ENCODE data around the gene RASA3.
A peak's percentile ranks its signal among the peaks of the same experiment; 100 is the strongest.

The RASA3 gene

DNA sequence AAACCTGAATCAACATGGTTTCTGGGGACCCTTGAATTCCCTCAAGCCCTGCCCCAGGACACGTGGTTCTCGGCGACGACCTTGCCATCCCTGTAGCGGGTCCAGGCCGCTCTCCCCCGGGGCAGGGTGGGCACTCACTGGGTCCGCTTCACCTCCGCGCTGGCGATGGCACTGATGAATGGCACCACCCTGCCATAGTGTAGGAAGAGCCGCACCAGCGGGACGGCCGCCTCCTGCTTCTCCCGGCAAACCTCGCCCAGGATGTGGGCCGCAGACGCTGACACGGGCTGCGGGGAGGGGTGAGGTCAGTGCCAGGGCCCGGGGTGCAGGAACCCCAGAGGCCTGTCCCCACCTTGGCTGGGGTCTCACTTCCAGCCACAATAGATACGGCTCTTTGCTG is 114.5 kb downstream of the RASA3 start:
- no peak for DNase-seq (ENCODE audit: low read depth)

GRCh38 chr13:114017028-114017630 is 115.3 kb downstream of the RASA3 start:
- no peak for DNase-seq (ENCODE audit: low read depth)

DNA sequence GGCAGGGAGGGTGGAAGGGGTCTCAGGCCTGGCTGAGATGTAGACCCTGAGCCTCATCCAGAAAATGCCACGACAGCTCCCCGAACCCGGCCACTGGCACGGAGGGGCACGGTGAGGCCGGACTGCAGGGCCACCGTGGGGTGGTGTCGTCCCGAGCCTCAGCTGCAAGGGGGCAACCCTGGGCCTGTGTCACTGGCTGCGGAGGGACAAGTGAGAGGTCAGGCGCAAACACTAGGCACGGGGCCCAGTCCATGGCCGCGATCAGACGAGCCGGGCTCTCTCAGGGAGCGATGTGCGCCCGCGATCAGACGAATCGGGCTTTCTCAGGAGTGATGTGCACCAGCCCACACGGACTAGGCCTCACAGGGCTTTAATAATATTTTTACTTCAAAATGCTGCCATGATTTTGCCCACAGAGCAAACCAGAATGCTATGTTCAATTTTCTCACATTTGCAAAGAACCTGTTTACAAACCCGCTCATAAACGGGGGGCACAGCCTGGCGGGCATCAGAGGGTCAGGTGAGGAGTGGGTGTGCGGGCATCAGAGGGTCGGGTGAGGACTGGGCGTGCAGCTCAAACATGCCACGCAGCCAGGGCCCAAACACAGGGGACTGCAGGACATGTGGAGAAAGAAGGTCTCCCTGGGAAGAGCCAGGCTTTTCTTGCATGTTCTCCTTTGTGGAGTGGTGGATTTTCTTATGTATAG is 115.9 kb downstream of the RASA3 start:
- DNase-seq (ENCODE audit: low read depth), result no peak

DNA sequence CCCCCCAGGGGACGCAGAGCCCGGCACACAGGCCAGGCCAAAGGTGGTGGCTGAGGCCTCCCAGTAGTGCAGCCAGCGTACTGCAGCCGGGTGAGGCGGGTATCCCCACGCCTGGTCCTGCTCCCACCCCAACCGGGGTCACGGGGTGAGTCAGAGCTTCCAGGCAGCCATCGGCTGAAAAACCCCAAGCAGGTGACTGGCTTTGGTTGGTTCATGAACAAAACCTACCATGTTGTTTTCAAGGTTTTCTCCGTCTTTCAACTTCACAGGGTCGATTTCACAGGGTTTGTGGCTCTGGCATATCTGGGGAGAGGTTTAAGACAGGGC is 116.5 kb downstream of the RASA3 start:
- no peak for DNase-seq (ENCODE audit: low read depth)

- no peak for DNase-seq (ENCODE audit: low read depth)
Measured at GRCh38 chr13:114015111-114015968, 117.1 kb downstream of the RASA3 start.

GRCh38 chr13:114013952-114014629 is 118.3 kb downstream of the RASA3 start:
- DNase-seq (ENCODE audit: low read depth), result no peak

GRCh38 chr13:114013336-114013735 is 119.1 kb downstream of the RASA3 start:
- DNase-seq (ENCODE audit: low read depth), result no peak

DNA sequence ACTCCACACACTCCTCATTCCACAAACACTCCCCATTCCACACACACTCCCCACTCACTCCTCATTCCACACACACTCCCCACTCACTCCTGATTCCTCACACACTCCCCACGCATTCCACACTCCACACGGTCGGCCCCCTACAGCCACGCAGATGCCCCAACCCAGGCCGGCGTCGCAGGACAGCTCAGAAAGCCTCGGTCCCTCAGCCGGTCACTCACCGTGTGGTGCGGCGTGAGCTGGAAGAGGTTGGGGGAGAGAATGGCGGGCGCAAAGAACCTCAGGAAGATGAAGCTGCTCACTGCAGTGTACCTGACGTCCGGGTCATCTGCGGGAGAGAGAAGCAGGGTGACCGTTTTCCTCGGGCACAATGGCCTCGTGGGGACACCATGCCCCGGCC is 119.5 kb downstream of the RASA3 start:
- DNase-seq (ENCODE audit: low read depth), result no peak

- no peak for DNase-seq (ENCODE audit: low read depth)
Measured at GRCh38 chr13:114012141-114012540, 120.3 kb downstream of the RASA3 start.

DNA sequence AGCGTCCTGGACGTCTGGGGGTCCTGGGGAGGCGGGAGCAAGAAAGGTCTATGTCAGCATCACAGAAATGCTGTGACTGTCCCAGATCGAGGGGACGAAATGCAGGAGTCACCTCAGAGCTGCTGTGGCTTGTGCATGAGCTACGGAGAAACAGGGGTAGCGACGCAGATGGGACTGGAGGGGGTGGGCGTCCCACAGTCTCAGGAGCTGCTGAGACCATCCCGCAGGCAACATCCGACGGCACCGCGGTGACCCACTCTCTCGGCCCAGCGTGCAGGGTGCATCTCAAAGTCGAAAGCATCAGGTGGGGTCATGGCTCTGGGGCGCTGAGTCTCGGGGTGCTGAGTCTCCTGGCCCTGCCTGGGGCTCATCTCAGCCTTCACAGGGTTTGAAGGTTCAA is 121.2 kb downstream of the RASA3 start:
- no peak for DNase-seq (ENCODE audit: low read depth)

DNA sequence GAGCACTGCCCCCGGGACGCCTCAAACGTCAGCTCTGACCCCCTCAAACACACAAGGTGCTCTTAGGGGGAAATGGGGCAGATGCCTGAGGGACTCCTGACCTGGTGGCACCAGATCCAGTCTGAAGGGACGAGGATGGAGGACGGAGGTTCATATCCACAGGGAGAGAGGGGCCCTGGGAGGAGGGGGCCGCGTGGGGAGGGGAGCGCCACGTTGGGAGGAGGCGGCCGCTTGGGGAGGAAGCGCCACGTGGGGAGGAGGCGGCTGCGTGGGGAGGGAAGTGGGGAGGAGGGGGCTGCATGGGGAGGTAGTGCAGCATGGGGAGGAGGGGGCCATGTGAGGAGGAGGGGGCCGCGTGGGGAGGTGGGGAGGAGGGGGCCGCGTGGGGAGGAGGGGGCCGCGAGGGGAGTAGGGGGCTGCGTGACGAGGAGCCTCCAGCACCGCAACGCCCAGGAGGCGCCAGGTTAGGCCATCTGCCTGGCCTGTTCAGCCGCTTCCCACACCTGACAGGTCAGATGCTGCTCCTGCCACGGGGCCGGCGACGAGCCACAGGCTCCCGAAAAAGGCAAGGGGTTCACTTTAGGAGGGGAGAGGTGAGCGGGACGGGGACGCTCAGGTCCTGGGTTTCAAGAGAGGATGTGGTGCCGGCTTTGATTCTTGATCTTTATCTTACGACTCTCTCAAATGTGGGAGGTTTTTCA is 121.9 kb downstream of the RASA3 start:
- no peak for DNase-seq (ENCODE audit: low read depth)

- no peak for DNase-seq (ENCODE audit: low read depth)
Measured at GRCh38 chr13:114009590-114010400, 122.6 kb downstream of the RASA3 start.

- DNase-seq (ENCODE audit: low read depth), result no peak
Measured at GRCh38 chr13:114008964-114009589, 123.3 kb downstream of the RASA3 start.

GRCh38 chr13:114007566-114007965 is 124.9 kb downstream of the RASA3 start:
- DNase-seq (ENCODE audit: low read depth), result no peak

GRCh38 chr13:114005206-114005724 is 127.2 kb downstream of the RASA3 start:
- no peak for DNase-seq (ENCODE audit: low read depth)

- DNase-seq (ENCODE audit: low read depth), result peak; percentile 46
Measured at GRCh38 chr13:114004420-114005205, 127.8 kb downstream of the RASA3 start.

GRCh38 chr13:114002771-114003321 is 129.6 kb downstream of the RASA3 start:
- DNase-seq (ENCODE audit: low read depth), result no peak

- DNase-seq (ENCODE audit: low read depth), result no peak
Measured at GRCh38 chr13:114002009-114002544, 130.3 kb downstream of the RASA3 start.
